IPS DF 6.9 (cell line): ENCODE data around the gene NCBP2.

Experiments
- DNase-seq: peaks from one replicate; pipeline ENCODE4 v3.0.0-alpha.2; 2013; ENCODE audit warnings: low read depth, low spot score
- H3K27ac ChIP-seq: one replicate; pipeline ENCODE4 v1.5.1; 2013; ENCODE audit warnings: low read length, control low read depth
- H3K27me3 ChIP-seq: 2 replicates; pipeline ENCODE4 v1.6.1; 2013; ENCODE audit warnings: mild to moderate bottlenecking, low read length; ENCODE audit not compliant: control insufficient read depth, insufficient read depth
- H3K36me3 ChIP-seq: 2 replicates; pipeline ENCODE4 v1.6.1; 2013; ENCODE audit warnings: low read length; ENCODE audit not compliant: control insufficient read depth, insufficient read depth
- H3K4me1 ChIP-seq: 2 replicates; pipeline ENCODE4 v1.6.1; 2013; ENCODE audit warnings: low read length; ENCODE audit not compliant: control insufficient read depth, insufficient read depth
- H3K4me3 ChIP-seq: 2 replicates; pipeline ENCODE4 v1.5.1; 2013; ENCODE audit warnings: mild to moderate bottlenecking, low read length
- H3K9me3 ChIP-seq: 2 replicates; pipeline ENCODE4 v1.6.1; 2013; ENCODE audit warnings: low read length, inconsistent platforms; ENCODE audit not compliant: control insufficient read depth, insufficient read depth
- WGBS: extraction: QIAGEN DNeasy Blood & Tissue Kit; methylation state at CpG from one replicate; pipeline ENCODE4 v1.1.7; 2013; ENCODE audit warnings: mixed read lengths, missing lambda C conversion rate; ENCODE audit not compliant: insufficient read length, insufficient coverage; 5-methylcytosine and 5-hydroxymethylcytosine counted together

Gene NCBP2

GRCh38 chr3:196968233-196969133 is 26.2 kb upstream of the NCBP2 start, which contains the start of gene PIGZ:
TSS of gene PIGZ (minus strand) at chr3:196968833. CDS start at chr3:196952031, 16,802 bp downstream.
- H3K9me3 ChIP-seq, result no peaks in the 10 kb centered on the region
- no peak for DNase-seq
- peaks cover 63% of the 10 kb centered on the region for H3K27me3 ChIP-seq
- H3K4me1 ChIP-seq, result 0 out of 2 replicates have a peak, but pooled peaks cover 1% of the 10 kb centered on the region
- H3K27ac ChIP-seq, result no peak within 1 kb of the TSS
- WGBS, result no CpG with 5 or more reads among the region's 98 CpGs
- H3K36me3 ChIP-seq, result no peaks in the 10 kb centered on the region; the same call in 1 of the 2 replicates
- H3K4me3 ChIP-seq, result peak within 1 kb of the TSS; percentile 65

GRCh38 chr3:196967412-196968232 is 25.3 kb upstream of the NCBP2 start:
- no peak for DNase-seq
- H3K9me3 ChIP-seq, result no peaks in the 10 kb centered on the region
- no CpG with 5 or more reads among the region's 35 CpGs for WGBS
- no peak overlapping the region for H3K27ac ChIP-seq
- H3K36me3 ChIP-seq, result no peaks in the 10 kb centered on the region; the same call in 1 of the 2 replicates
- H3K4me3 ChIP-seq, result peak overlapping the region; percentile 65; the same call in 1 of the 2 replicates
- 0 out of 2 replicates have a peak, but pooled peaks cover 1% of the 10 kb centered on the region for H3K4me1 ChIP-seq
- H3K27me3 ChIP-seq, result peaks cover 63% of the 10 kb centered on the region

DNA sequence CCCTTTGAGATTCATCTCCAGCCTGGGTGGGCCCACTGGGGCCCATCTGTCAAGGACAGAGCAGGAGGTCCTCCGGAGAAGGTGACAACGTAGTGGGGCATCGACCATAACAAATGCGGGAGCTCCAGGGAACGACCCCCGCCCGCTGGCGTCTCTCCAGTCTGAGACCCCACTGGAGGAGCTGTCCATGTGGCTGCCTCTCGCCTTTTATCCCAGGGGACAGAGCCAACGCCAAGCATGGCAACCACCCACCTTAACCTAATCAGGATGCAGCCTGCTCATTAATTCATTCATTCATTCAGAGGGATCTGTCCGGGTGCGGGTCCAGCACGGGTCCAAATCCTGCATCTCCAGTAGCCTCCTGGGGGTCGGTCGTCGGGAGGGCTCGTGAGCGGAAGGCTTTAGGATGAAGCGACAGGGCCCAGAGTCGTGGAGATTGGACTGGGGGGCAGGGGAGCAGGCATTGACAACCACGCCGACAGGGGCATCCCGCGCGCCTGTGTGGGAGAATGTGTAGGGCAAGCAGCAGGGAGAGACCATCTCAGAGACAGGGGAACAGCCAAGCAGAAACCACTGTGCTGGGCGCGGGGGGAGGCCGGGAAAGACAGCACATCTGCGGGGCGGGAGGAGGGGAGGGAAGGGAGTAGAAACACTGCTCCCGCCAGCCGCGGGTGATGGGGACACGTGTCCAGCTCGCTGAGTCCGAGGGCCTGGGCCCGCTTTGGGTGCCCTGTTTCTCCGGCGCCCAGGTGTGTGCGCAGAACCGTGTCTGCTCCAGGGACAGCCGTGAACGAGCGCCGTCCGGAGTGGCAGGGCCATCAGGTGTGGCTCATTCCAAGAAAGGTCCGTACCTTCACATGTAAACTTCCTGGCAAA is 24.4 kb upstream of the NCBP2 start:
- DNase-seq, result no peak
- H3K27me3 ChIP-seq, result peaks cover 63% of the 10 kb centered on the region
- H3K4me3 ChIP-seq, result peak overlapping the region; percentile 14; the same call in 1 of the 2 replicates
- H3K9me3 ChIP-seq, result no peaks in the 10 kb centered on the region
- H3K36me3 ChIP-seq, result no peaks in the 10 kb centered on the region; the same call in 1 of the 2 replicates
- no peak overlapping the region for H3K27ac ChIP-seq
- no CpG with 5 or more reads among the region's 47 CpGs for WGBS
- H3K4me1 ChIP-seq, result 0 out of 2 replicates have a peak, but pooled peaks cover 1% of the 10 kb centered on the region

DNA sequence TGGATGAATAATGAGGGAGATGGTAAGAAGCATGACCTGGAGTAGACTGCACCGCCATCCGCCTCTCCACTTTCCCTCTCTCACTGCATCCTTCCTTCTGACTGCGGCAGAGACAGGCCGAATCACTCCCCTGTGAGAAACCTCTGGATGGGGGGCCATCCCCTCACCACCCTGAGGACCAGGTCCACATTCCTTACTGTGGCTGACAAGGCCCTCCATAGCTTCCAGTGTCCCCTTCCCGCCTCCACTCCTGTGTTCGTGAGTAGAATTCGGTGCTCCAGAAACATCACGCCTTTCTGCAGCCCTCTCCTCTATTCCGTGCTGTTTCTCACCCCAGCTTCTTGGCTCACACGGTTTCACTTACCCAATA is 23.5 kb upstream of the NCBP2 start:
- WGBS, result no CpG with 5 or more reads among the region's 10 CpGs
- no peak for DNase-seq
- no peak overlapping the region for H3K27ac ChIP-seq
- H3K27me3 ChIP-seq, result peaks cover 57% of the 10 kb centered on the region
- H3K9me3 ChIP-seq, result no peaks in the 10 kb centered on the region
- H3K36me3 ChIP-seq, result no peaks in the 10 kb centered on the region; the same call in 1 of the 2 replicates
- H3K4me1 ChIP-seq, result 0 out of 2 replicates have a peak, but pooled peaks cover 1% of the 10 kb centered on the region
- no peak overlapping the region for H3K4me3 ChIP-seq

GRCh38 chr3:196965112-196965803 is 22.9 kb upstream of the NCBP2 start:
- Histone ChIP-seq H3K4me1 (0 out of 2 replicates have a peak, but pooled peaks cover 1% of the 10 kb centered on the region), H3K36me3 (no peaks in the 10 kb centered on the region; the same call in 1 of the 2 replicates), H3K4me3 (no peak overlapping the region), H3K27me3 (peaks cover 52% of the 10 kb centered on the region), H3K9me3 (no peaks in the 10 kb centered on the region), H3K27ac (no peak overlapping the region)
- WGBS, result no CpG with 5 or more reads among the region's 11 CpGs
- no peak for DNase-seq

GRCh38 chr3:196963631-196963953 is 21.3 kb upstream of the NCBP2 start:
- Histone ChIP-seq H3K27me3 (peaks cover 41% of the 10 kb centered on the region), H3K9me3 (no peaks in the 10 kb centered on the region), H3K4me3 (no peak overlapping the region), H3K4me1 (0 out of 2 replicates have a peak, but pooled peaks cover 1% of the 10 kb centered on the region), H3K27ac (no peak overlapping the region), H3K36me3 (no peaks in the 10 kb centered on the region)
- no CpG with 5 or more reads among the region's 2 CpGs for WGBS
- no peak for DNase-seq

- WGBS, result no CpG with 5 or more reads among the region's 10 CpGs
- no peak overlapping the region for H3K4me3 ChIP-seq
- H3K27ac ChIP-seq, result no peak overlapping the region
- H3K4me1 ChIP-seq, result 0 out of 2 replicates have a peak, but pooled peaks cover under 1% of the 10 kb centered on the region
- H3K9me3 ChIP-seq, result no peaks in the 10 kb centered on the region
- H3K27me3 ChIP-seq, result peaks cover 36% of the 10 kb centered on the region
- H3K36me3 ChIP-seq, result no peaks in the 10 kb centered on the region
- no peak for DNase-seq
These were observed 20.8 kb upstream of the NCBP2 start for GRCh38 chr3:196962930-196963630.

DNA sequence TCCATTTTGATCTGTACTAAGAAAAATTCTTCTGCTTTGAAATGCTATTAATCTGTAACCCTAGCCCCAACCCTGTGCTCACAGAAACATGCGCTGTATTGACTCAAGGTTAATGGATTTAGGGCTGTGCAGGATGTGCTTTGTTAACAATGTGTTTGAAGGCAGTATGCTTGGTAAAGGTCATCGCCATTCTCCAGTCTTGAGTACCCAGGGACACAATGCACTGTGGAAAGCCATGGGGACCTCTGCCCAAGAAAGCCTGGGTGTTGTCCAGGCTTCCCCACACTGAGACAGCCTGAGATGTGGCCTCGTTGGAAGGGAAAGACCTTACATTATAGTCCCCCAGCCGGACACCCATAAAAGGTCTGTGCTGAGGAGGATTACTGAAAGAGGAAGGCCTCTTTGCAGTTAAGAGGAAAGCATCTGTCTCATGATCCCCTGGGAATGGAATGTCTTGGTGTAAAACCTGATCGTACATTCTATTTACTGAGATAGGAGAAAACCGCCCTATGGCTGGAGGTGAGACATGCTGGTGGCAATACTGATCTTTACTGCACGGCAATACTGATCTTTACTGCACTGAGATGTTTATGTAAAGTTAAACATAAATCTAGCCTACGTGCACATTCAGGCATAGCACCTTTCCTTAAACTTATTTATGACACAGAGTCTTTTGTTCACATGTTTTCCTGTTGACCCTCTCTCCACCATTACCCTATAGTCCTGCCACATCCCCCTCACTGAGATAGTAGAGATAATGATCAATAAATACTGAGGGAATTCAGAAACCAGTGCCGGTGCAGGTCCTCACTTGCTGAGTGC is 20.0 kb upstream of the NCBP2 start:
- no peak for DNase-seq
- H3K4me1 ChIP-seq, result no peaks in the 10 kb centered on the region
- H3K27me3 ChIP-seq, result peaks cover 28% of the 10 kb centered on the region

More for the DNA sequence above, 20.0 kb upstream of the NCBP2 start:
- H3K27ac ChIP-seq, result no peak overlapping the region
- WGBS, result no CpG with 5 or more reads among the region's 9 CpGs
- H3K36me3 ChIP-seq, result no peaks in the 10 kb centered on the region
- no peak overlapping the region for H3K4me3 ChIP-seq
- H3K9me3 ChIP-seq, result no peaks in the 10 kb centered on the region
